H1 (cell line): ENCODE measurements around the gene PKM. TPM values are rescaled to one million over a fixed set of nuclear protein-coding genes. Genes with fewer than 3 reads are reported as not detected.

Experiments
- ASH2L ChIP-seq: fragments of 200-600, 300-600 bp; sonication (generic); IDR thresholded peaks from one replicate; pipeline ENCODE4 v1.7.1; 2017; ENCODE audit warnings: low read length
- BCL11A ChIP-seq, 2 experiments: IDR thresholded peaks; one replicate each; pipeline ENCODE4 v1.6.1; 2011; ENCODE audit warnings: low read depth in 2 of 2, low read length in 2 of 2, mild to moderate bottlenecking in 2 of 2
- CHD2 ChIP-seq: IDR thresholded peaks from 2 replicates; pipeline ENCODE4 v1.6.1; 2012; ENCODE audit warnings: low read length, improper control_type of control experiment
- EZH2 ChIP-seq: fragments of 200-600 bp; sonication (generic); IDR thresholded peaks from 2 replicates; pipeline ENCODE4 v1.7.1; 2012; ENCODE audit warnings: low read depth, mild to moderate bottlenecking, moderate library complexity, low read length, inconsistent platforms; ENCODE audit not compliant: severe bottlenecking
- HDAC2 ChIP-seq, 2 experiments: fragments of 300-600 bp in 1 of 2; sonication (generic) in 1 of 2; IDR thresholded peaks; 2 replicates each; pipeline ENCODE4 v1.6.1; 2011 to 2012; ENCODE audit warnings: low read depth in 2 of 2, low read length in 2 of 2, mild to moderate bottlenecking in 2 of 2, moderate library complexity in 2 of 2, borderline replicate concordance in 1 of 2, inconsistent platforms in 1 of 2
- MAFK ChIP-seq: IDR thresholded peaks from 2 replicates; pipeline ENCODE4 v1.6.1; 2012; ENCODE audit warnings: low read depth, mild to moderate bottlenecking, improper control_type of control experiment, low read length
- RBBP5 ChIP-seq: IDR thresholded peaks from 2 replicates; pipeline ENCODE4 v1.7.1; 2012; ENCODE audit warnings: low read depth, mild to moderate bottlenecking, inconsistent platforms, low read length, moderate library complexity, borderline replicate concordance
- SP1 ChIP-seq: IDR thresholded peaks from 2 replicates; pipeline ENCODE4 v1.6.1; 2011; ENCODE audit warnings: low read depth, low read length
- TAF7 ChIP-seq: optimal IDR thresholded peaks from 2 replicates; pipeline ENCODE3; 2011; ENCODE audit warnings: low read depth, mild to moderate bottlenecking, inconsistent platforms, low read length, moderate library complexity, borderline replicate concordance
- polyA plus RNA-seq, 7 experiments: library from polyadenylated mRNA; depleted of rRNA in 3 of 7; stranded (reverse) in 5 of 7; unstranded in 2 of 7; fragments of >200 nt in 5 of 7; fragments of 200-250 nt in 2 of 7; gene quantifications; 1 replicate in 5 of 7; 2 replicates in 1 of 7; 4 replicates in 1 of 7; pipeline versions ENCODE4 v1.2.1 to v1.2.3, GENCODE V29; 2011 to 2013; ENCODE audit warnings: missing spikeins in 2 of 7, mixed read lengths in 2 of 7
- total RNA-seq: library from RNA; stranded (reverse); fragmentation: NEBNext Ultra II Directional; extraction: Animal tissue kit (Norgen Biotek cat#: 25700); gene quantifications from 2 replicates; pipeline ENCODE4 v1.2.1, GENCODE V29; 2021
- TF ChIP-seq, protein P1 (sequence below): IDR thresholded peaks from 2 replicates; pipeline ENCODE4 v1.6.1; 2012; ENCODE audit warnings: inconsistent platforms

PKM gene
- total and polyA plus RNA-seq, 2 of the 8 experiments (the other 6 are each of a cell fraction or from before 2014, with no cell fraction given), result 780 to 856 TPM

DNA sequence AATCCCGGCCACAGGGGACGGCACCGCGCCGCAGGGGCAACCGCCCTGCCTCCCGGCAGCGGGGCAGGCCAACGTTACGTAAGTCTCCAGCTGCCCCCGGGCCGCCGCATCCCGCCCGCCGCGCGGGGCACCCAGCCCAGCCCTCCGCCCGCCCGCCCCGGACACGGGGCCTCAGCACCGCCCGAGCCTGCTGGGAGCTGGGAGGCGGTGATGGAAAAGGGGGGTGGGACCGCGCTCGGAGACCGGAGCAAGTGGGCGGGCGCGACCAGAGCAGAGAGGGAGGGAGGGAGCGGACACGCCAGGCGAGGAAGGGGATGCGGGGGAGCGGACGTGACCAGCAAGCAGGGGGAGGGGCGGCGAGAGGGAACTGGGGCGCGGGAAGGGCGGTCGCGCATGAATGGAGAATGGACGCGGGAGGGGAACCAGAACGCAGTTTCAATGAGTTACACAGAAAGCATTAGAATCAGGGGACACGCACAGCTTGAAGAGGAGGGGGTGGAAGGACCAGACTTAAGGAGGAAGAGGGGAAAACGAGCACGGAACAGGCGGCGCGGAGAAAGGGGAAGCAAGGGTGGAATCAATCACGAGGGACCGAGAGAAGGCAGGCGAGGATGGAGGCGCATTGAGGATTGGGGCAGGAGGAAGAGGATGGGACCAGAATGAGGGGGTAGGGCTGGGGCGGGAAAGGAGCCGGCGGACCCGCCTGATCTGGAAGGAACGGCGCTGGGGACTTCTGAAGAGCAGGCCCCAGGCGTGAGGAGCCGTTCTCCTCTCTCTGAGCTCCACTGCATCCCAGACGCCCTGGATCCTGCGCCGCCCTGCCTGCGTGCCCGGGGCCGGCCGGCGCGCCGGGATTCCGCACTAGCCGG is 559 bp downstream of the PKM start (continued):
- TF ChIP-seq TAF7, result peak; percentile 64
- TF ChIP-seq SP1, result no peak
- TF ChIP-seq BCL11A (IDR thresholded peaks at IDR 0.05; ENCODE audit: low read depth in 2 of 2, low read length in 2 of 2), result no peak
- no peak for TF ChIP-seq RBBP5
- TF ChIP-seq ASH2L, result peak; percentile 22
- no peak for TF ChIP-seq MAFK
- TF ChIP-seq CHD2, result no peak; the same call in 1 of the 2 replicates
- no peak; a peak in 1 of 4 replicates for TF ChIP-seq HDAC2 (IDR thresholded peaks at IDR 0.05; ENCODE audit: borderline replicate concordance in 1 of 2, low read depth in 2 of 2, low read length in 2 of 2)
- no peak for TF ChIP-seq EZH2
- TF ChIP-seq, protein P1, sequence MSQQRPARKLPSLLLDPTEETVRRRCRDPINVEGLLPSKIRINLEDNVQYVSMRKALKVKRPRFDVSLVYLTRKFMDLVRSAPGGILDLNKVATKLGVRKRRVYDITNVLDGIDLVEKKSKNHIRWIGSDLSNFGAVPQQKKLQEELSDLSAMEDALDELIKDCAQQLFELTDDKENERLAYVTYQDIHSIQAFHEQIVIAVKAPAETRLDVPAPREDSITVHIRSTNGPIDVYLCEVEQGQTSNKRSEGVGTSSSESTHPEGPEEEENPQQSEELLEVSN, result no peak
